Fibroblast of lung (primary cell): ENCODE results near the gene RNF123. TPM values are rescaled to one million over a fixed set of nuclear protein-coding genes. Genes with fewer than 3 reads are reported as not detected.

Experiments
- DNase-seq, 2 donors: peaks; one replicate each; pipeline versions ENCODE4 v3.0.0 to v3.0.0-alpha.2; 2010; ENCODE audit warnings: low read depth in 2 of 2
- H2AFZ ChIP-seq: 2 replicates; pipeline ENCODE4 v1.5.1; 2012; ENCODE audit warnings: low read length, control low read depth, inconsistent platforms
- H3K27ac ChIP-seq: 2 replicates; pipeline ENCODE4 v1.5.1; 2011; ENCODE audit warnings: low read length, control low read depth; ENCODE audit not compliant: insufficient read depth
- H3K27me3 ChIP-seq: 2 replicates; pipeline ENCODE4 v1.5.1; 2011; ENCODE audit warnings: mild to moderate bottlenecking, low read length; ENCODE audit not compliant: control insufficient read depth, insufficient read depth
- H3K36me3 ChIP-seq: 2 replicates; pipeline ENCODE4 v1.5.1; 2011; ENCODE audit warnings: low read length; ENCODE audit not compliant: control insufficient read depth, insufficient read depth
- H3K4me1 ChIP-seq: 2 replicates; pipeline ENCODE4 v1.5.1; 2011; ENCODE audit warnings: low read length; ENCODE audit not compliant: control insufficient read depth, insufficient read depth; ENCODE audit errors: extremely low read depth
- H3K4me2 ChIP-seq: 2 replicates; pipeline ENCODE4 v1.5.1; 2011; ENCODE audit warnings: low read length, control low read depth; ENCODE audit not compliant: insufficient read depth; ENCODE audit errors: extremely low read depth
- H3K4me3 ChIP-seq, 4 experiments: fragments of 200-600 bp in 1 of 4; sonication (generic) in 1 of 4; replicated peaks in 1 of 4; 2 replicates each; pipeline ENCODE4 v1.5.1; 2011 to 2016; ENCODE audit warnings: low read length in 4 of 4, low read depth in 3 of 4, mild to moderate bottlenecking in 3 of 4, control low read depth in 2 of 4, inconsistent platforms in 1 of 4, mixed read lengths in 1 of 4; ENCODE audit not compliant: insufficient read depth in 1 of 4; ENCODE audit errors: control extremely low read depth in 1 of 4
- H3K79me2 ChIP-seq: 2 replicates; pipeline ENCODE4 v1.5.1; 2012; ENCODE audit warnings: mild to moderate bottlenecking, low read length, inconsistent platforms; ENCODE audit not compliant: control insufficient read depth, insufficient read depth
- H3K9ac ChIP-seq: 2 replicates; pipeline ENCODE4 v1.5.1; 2011; ENCODE audit warnings: mild to moderate bottlenecking, low read length, control low read depth; ENCODE audit not compliant: insufficient read depth
- H3K9me3 ChIP-seq: 2 replicates; pipeline ENCODE4 v1.5.1; 2012; ENCODE audit warnings: low read depth, low read length; ENCODE audit not compliant: control insufficient read depth, insufficient read depth
- H4K20me1 ChIP-seq: 2 replicates; pipeline ENCODE4 v1.5.1; 2011; ENCODE audit warnings: low read length; ENCODE audit not compliant: control insufficient read depth, insufficient read depth; ENCODE audit errors: extremely low read depth
- EZH2 ChIP-seq: IDR thresholded peaks from 2 replicates; pipeline ENCODE4 v1.5.1; 2012; ENCODE audit warnings: low read length, control low read depth, mild to moderate bottlenecking; ENCODE audit errors: missing control alignments
- polyA plus RNA-seq, 2 donors: library from polyadenylated mRNA; depleted of rRNA in 1 of 2; stranded (reverse) in 1 of 2; unstranded in 1 of 2; fragments of >200 nt; gene quantifications; 2 replicates each; pipeline ENCODE4 v1.2.1, GENCODE V29; 2011 to 2012; ENCODE audit warnings: missing spikeins in 1 of 2
- total RNA-seq: library from RNA; depleted of rRNA; stranded (reverse); fragments of >200 nt; gene quantifications from 2 replicates; pipeline ENCODE4 v1.2.1, GENCODE V29; 2014
- TF ChIP-seq, protein P1 (sequence below), 2 donors: IDR thresholded peaks in 1 of 2; conservative IDR thresholded peaks in 1 of 2; 1 replicate in 1 of 2; 2 replicates in 1 of 2; pipeline ENCODE4 v1.5.1; 2011 to 2012; ENCODE audit warnings: low read length in 2 of 2, control low read depth in 1 of 2, inconsistent platforms in 1 of 2, low read depth in 1 of 2, mild to moderate bottlenecking in 1 of 2

The RNF123 gene
- total and polyA plus RNA-seq, 2 donors (not counting 1 experiment from before 2014, with no cell fraction given) = 16.5 to 27.1 TPM

DNA sequence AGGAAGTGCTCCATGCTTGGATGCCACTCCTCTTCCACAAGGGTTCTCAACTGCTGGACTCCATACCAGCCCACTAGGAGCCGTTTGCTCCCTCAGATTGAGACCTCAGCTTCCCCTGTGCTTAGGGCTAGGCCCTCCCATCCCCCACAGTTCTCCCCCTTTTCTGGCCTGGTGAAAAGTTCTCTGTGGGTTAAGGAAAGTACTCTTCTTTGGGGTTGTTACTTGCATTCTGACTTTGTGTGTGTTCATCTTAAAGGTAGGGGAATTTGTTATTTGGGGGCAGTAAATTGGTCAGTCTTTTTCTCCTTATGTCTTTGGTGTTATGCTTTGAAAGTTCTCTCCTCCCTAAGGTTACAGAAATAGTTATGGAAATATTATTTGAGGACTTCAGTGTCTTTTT lies 39.2 kb upstream of the RNF123 start:
- H3K36me3 ChIP-seq = no peaks in the 10 kb centered on the region
- no peaks in the 10 kb centered on the region for H3K9me3 ChIP-seq
- H3K4me2 ChIP-seq = no peak overlapping the region
- no peak for TF ChIP-seq EZH2
- TF ChIP-seq, protein P1, sequence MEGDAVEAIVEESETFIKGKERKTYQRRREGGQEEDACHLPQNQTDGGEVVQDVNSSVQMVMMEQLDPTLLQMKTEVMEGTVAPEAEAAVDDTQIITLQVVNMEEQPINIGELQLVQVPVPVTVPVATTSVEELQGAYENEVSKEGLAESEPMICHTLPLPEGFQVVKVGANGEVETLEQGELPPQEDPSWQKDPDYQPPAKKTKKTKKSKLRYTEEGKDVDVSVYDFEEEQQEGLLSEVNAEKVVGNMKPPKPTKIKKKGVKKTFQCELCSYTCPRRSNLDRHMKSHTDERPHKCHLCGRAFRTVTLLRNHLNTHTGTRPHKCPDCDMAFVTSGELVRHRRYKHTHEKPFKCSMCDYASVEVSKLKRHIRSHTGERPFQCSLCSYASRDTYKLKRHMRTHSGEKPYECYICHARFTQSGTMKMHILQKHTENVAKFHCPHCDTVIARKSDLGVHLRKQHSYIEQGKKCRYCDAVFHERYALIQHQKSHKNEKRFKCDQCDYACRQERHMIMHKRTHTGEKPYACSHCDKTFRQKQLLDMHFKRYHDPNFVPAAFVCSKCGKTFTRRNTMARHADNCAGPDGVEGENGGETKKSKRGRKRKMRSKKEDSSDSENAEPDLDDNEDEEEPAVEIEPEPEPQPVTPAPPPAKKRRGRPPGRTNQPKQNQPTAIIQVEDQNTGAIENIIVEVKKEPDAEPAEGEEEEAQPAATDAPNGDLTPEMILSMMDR (conservative IDR thresholded peaks at IDR 0.05 in 1 of 2, IDR thresholded peaks at IDR 0.05 in 1 of 2; ENCODE audit: low read depth in 1 of 2, low read length in 2 of 2) = no peak
- H2AFZ ChIP-seq = no peak overlapping the region
- no peak overlapping the region for H3K9ac ChIP-seq
- H3K27me3 ChIP-seq = no peaks in the 10 kb centered on the region
- no peak overlapping the region for H3K4me3 ChIP-seq
- no peak overlapping the region for H3K27ac ChIP-seq
- H4K20me1 ChIP-seq = no peaks in the 10 kb centered on the region
- no peak for DNase-seq
- H3K4me1 ChIP-seq = no peaks in the 10 kb centered on the region
- H3K79me2 ChIP-seq = no peaks in the 10 kb centered on the region

DNA sequence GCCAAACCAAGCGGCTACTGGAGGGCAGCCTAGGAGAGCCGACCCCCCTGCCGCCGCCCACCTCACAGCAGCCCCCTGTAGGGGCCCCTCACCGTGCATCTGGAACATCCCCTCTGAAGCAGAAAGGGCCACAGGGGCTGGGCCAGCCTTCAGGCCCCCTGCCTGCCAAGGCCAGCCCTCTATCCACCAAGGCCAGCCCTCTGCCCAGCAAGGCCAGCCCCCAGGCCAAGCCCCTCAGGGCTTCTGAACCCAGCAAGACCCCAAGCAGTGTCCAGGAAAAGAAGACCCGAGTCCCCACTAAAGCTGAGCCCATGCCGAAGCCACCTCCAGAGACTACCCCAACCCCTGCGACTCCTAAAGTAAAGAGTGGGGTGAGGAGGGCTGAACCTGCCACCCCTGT lies 38.7 kb upstream of the RNF123 start:
- no peak for TF ChIP-seq EZH2
- TF ChIP-seq, protein P1 (conservative IDR thresholded peaks at IDR 0.05 in 1 of 2, IDR thresholded peaks at IDR 0.05 in 1 of 2; ENCODE audit: low read depth in 1 of 2, low read length in 2 of 2) = no peak
- H4K20me1 ChIP-seq = no peaks in the 10 kb centered on the region
- H3K27me3 ChIP-seq = no peaks in the 10 kb centered on the region
- DNase-seq = no peak
- no peaks in the 10 kb centered on the region for H3K9me3 ChIP-seq
- no peak overlapping the region for H3K4me2 ChIP-seq
- H2AFZ ChIP-seq = no peak overlapping the region
- H3K27ac ChIP-seq = no peak overlapping the region
- no peak overlapping the region for H3K4me3 ChIP-seq
- H3K9ac ChIP-seq = no peak overlapping the region
- no peaks in the 10 kb centered on the region for H3K4me1 ChIP-seq
- no peaks in the 10 kb centered on the region for H3K36me3 ChIP-seq
- no peaks in the 10 kb centered on the region for H3K79me2 ChIP-seq

DNA sequence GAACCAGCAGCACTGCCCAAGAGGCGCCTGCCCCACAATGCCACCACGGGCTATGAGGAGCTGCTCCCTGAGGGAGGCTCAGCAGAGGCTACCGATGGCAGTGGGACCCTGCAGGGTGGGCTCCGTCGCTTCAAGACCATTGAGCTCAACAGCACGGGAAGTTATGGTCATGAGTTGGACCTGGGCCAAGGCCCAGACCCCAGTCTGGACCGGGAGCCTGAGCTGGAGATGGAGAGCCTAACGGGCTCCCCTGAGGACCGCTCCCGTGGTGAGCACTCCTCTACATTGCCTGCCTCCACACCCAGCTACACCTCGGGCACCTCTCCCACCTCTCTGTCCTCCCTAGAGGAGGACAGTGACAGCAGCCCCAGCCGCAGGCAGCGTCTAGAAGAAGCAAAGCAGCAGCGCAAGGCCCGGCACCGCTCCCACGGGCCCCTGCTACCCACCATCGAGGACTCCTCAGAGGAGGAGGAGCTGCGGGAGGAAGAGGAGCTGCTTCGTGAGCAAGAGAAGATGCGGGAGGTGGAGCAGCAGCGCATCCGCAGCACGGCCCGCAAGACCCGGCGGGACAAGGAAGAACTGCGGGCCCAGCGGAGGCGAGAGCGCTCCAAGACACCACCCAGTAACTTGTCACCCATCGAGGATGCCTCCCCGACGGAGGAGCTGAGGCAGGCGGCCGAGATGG lies 37.0 kb upstream of the RNF123 start:
- no peak overlapping the region for H3K4me2 ChIP-seq
- no peaks in the 10 kb centered on the region for H3K4me1 ChIP-seq
- H3K79me2 ChIP-seq = no peaks in the 10 kb centered on the region
- no peak for DNase-seq
- H3K27me3 ChIP-seq = no peaks in the 10 kb centered on the region
- no peak overlapping the region for H3K27ac ChIP-seq
- H4K20me1 ChIP-seq = no peaks in the 10 kb centered on the region
- no peak overlapping the region for H3K4me3 ChIP-seq
- H3K9ac ChIP-seq = no peak overlapping the region
- TF ChIP-seq, protein P1 (conservative IDR thresholded peaks at IDR 0.05 in 1 of 2, IDR thresholded peaks at IDR 0.05 in 1 of 2; ENCODE audit: low read depth in 1 of 2, low read length in 2 of 2) = no peak
- TF ChIP-seq EZH2 = no peak
- no peak overlapping the region for H2AFZ ChIP-seq
- no peaks in the 10 kb centered on the region for H3K36me3 ChIP-seq
- H3K9me3 ChIP-seq = no peaks in the 10 kb centered on the region
